GM12872 (cell line): ENCODE measurements around the gene APOB.

Source experiments
- TF ChIP-seq, protein P1 (sequence below): IDR thresholded peaks from 3 replicates; pipeline ENCODE4 v1.5.1; 2011; ENCODE audit warnings: low read depth, mild to moderate bottlenecking, low read length, moderate library complexity; ENCODE audit not compliant: insufficient read depth

APOB gene

DNA sequence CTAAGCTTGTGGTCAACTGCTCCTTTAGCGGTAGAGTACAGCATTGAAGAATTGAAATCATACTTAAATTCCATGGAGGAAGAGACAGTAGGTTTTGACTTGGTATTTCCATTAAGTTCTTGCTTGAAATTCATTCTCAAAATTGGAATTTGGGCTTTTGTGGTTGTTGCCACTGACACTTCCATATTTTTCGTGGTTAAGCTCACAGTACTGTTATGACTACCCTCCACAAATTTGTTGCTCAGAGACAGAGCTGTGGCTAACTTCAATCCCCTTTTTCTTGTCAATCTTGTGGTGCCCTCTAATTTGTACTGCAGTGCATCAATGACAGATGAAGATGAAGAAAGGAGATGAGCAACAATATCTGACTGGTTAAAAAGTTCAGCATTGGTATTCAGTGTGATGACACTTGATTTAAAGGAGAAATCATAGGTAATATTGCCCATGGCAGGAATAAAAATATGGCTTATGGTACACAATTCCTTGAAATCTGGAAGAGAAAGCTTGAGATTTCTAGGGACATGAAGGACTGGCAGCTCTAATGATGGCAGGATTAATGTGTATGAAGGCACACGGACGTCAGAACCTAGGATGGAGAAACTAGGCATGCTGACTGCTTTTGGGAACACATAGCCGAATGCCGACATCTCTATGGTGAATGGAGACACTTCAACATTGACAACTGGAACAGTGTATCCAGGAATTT, 37.3 kb downstream of the APOB start:
- TF ChIP-seq, protein P1, sequence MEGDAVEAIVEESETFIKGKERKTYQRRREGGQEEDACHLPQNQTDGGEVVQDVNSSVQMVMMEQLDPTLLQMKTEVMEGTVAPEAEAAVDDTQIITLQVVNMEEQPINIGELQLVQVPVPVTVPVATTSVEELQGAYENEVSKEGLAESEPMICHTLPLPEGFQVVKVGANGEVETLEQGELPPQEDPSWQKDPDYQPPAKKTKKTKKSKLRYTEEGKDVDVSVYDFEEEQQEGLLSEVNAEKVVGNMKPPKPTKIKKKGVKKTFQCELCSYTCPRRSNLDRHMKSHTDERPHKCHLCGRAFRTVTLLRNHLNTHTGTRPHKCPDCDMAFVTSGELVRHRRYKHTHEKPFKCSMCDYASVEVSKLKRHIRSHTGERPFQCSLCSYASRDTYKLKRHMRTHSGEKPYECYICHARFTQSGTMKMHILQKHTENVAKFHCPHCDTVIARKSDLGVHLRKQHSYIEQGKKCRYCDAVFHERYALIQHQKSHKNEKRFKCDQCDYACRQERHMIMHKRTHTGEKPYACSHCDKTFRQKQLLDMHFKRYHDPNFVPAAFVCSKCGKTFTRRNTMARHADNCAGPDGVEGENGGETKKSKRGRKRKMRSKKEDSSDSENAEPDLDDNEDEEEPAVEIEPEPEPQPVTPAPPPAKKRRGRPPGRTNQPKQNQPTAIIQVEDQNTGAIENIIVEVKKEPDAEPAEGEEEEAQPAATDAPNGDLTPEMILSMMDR, result no peak

DNA sequence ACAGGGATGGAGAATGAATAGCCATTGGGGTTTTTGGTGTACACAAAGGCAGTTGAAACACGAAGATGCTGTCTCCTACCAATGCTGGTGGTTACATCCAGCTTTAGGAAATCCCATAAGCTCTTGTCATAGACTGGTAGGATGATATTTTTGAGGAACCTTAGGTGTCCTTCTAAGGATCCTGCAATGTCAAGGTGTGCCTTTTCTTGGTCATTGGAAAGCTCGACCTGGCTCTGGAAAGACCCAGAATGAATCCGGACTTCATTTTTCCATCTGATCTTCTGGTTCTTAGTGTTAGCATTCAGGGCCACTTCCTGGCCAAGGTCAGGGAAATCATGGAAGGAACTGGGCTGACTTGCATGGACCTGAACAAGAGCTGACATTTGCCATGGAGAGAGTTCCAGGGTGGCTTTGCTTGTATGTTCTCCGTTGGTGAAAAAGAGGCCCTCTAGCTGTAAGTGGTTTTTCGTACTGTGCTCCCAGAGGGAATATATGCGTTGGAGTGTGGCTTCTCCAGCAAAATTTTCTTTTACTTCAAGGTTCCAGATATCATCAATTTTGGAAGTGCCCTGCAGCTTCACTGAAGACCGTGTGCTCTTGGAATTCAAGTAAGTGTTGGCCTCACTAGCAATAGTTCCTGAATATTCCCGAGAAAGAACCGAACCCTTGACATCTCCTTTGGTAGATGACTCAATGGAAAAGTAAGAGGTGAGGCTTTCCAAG, 38.0 kb downstream of the APOB start:
- TF ChIP-seq, protein P1, result no peak

DNA sequence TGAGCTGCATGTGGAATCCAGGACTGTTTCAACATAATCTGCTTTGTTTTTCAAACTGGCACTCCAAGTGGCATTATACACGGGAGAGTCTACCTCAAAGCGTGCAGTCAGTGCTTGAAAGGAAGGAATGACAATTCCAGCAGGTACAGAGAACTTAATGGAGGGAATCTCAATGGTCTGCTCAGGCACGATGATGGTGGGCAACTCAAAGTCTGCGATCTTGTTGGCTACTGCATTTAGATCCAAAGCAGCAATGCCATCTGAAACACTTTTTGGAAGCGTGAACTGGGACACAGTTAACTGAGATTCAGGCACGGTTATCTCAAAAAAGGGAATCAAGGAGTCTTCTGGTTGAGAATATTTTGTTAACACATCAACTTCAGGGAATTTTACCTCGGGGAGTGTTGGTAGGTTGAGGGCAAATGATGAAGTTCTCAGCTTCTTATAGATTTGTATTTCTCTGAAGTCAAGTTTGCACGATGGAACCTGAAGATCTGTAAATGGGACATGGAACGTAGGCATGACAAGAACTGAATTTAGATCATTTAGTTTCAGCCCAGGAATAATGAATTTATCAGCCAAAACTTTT, 38.7 kb downstream of the APOB start:
- TF ChIP-seq, protein P1, result no peak

DNA sequence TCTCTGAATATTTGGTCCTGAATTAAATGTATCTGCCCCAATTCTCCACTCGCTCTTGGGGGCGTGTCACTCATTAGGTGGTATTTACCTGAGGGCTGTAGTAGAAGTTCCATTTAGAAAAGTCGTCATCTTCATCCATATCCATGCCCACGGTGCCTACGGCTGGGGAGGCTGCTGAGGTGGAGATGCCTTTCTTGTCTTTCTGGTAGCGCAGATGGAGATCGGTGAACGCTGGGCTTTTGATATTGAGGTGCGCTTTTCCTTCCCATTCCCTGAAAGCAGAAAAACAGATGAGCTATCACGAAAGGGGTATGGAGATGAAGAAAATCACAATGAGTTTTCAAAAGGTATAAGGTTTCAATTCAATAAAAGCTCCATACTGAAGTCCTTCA, 39.7 kb downstream of the APOB start:
- TF ChIP-seq, protein P1, result no peak

DNA sequence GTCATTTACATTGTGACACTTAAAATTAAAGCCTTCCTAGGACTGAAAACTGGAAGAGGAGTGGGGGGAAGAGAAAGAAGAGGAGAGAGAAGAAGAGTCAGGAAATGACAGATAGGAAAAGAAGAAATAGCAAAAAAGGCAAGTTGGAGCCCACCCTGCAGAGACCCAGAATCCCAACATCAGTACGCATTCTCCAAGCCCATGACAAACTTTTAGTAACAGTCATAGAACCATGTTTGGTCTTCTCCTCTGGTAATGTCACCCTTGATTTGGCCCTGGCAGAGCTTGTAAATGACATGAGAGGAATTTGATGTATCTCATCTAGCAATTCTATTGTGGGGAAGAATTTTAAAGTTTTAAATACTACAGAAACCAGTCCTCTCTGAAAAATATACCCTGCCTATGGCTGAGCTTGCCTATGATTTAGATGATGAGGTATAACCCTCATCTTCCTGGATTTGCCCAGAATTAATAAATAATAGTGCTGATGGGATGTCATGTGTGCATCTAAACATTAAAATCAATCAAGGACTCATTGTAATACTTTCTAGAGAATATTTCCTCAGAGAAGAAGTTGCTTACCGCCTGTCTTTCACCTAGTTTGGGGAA, 40.2 kb downstream of the APOB start:
- TF ChIP-seq, protein P1, result no peak

DNA sequence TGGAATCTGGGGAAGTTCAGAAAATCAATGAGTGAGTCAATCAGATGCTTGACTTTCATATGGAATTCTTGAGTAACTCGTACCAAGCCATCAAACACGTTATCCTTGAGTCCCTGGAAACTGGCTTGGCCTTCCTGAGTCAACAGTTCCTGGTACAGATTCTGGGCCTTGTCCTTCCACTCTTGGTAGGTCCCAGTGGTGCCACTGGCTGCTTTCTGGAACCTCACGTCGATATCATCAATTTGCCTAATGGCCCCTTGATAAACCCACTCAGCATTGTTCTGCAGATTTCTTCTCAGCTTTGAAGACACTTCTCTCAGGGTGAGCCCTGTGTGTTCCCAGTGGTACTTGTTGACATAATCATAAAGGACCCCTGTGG, 41.1 kb downstream of the APOB start:
- TF ChIP-seq, protein P1, result no peak
